Endothelial cell of umbilical vein (primary cell): ENCODE results near the gene NPDC1. TPM values are rescaled to one million over a fixed set of nuclear protein-coding genes. Genes with fewer than 3 reads are reported as not detected.

Experiments used
- BruUV-seq: library from RNA; stranded (reverse); fragments of 400-500 nt; replicated peaks from 2 replicates; lab custom pipeline; 2021; lab: Mats Ljungman, UMichigan
- CTCF ChIA-PET: fragments of 300-600, 350-600 bp; sonication (Branson Sonifier 250); formaldehyde crosslinking; loops from one replicate; lab custom pipeline; 2021; ENCODE audit warnings: antibody characterized with exemption, inconsistent platforms; lab: Charles Lee
- POLR2A ChIA-PET: fragments of 300-600, 350-600 bp; sonication (Branson Sonifier 250); formaldehyde crosslinking; loops from one replicate; lab custom pipeline; 2021; ENCODE audit warnings: antibody characterized with exemption, inconsistent platforms; lab: Charles Lee
- DNase-seq: peaks from one replicate; pipeline ENCODE4 v3.0.0-alpha.2; 2011; ENCODE audit warnings: low read depth, low spot score
- FAIRE-seq: peaks from 2 replicates; lab custom pipeline; 2011; peaks lifted over from hg19 to GRCh38; lab: Jason Lieb, UNC
- H2AFZ ChIP-seq: 2 replicates; pipeline ENCODE4 v1.6.0; 2012; ENCODE audit warnings: low read depth, low read length, control low read depth, inconsistent platforms
- H3K27ac ChIP-seq: 2 replicates; pipeline ENCODE4 v1.5.1; 2011; ENCODE audit warnings: low read depth, mild to moderate bottlenecking, control low read depth, low read length, moderate library complexity; ENCODE audit not compliant: insufficient read depth
- H3K27me3 ChIP-seq, 2 experiments: 2 replicates each; pipeline versions ENCODE4 v1.6.0 to v1.6.1; 2011; ENCODE audit warnings: low read length in 2 of 2, mixed read lengths in 1 of 2; ENCODE audit not compliant: control insufficient read depth in 2 of 2, insufficient read depth in 2 of 2
- H3K36me3 ChIP-seq, 2 experiments: 2 replicates in 1 of 2; 3 replicates in 1 of 2; pipeline ENCODE4 v1.5.1; 2011; ENCODE audit warnings: low read length in 2 of 2, mild to moderate bottlenecking in 1 of 2, moderate library complexity in 1 of 2; ENCODE audit not compliant: control insufficient read depth in 2 of 2, insufficient read depth in 2 of 2; ENCODE audit errors: extremely low read depth in 1 of 2
- H3K4me1 ChIP-seq: 3 replicates; pipeline ENCODE4 v1.5.1; 2011; ENCODE audit warnings: mild to moderate bottlenecking, low read length; ENCODE audit not compliant: control insufficient read depth, insufficient read depth; ENCODE audit errors: extremely low read depth
- H3K4me2 ChIP-seq: 2 replicates; pipeline ENCODE4 v1.6.1; 2011; ENCODE audit warnings: low read length, control low read depth, mixed read lengths; ENCODE audit not compliant: insufficient read depth
- H3K4me3 ChIP-seq, 3 experiments: fragments of 200-600 bp in 1 of 3; sonication (generic), shearing (Covaris generic) in 1 of 3; replicated peaks in 1 of 3; 2 replicates each; pipeline ENCODE4 v1.5.1; 2011 to 2016; ENCODE audit warnings: control low read depth in 3 of 3, low read length in 3 of 3, mild to moderate bottlenecking in 2 of 3, inconsistent platforms in 1 of 3, low read depth in 1 of 3, moderate library complexity in 1 of 3; ENCODE audit not compliant: insufficient read depth in 1 of 3
- H3K79me2 ChIP-seq: 2 replicates; pipeline ENCODE4 v1.6.0; 2012; ENCODE audit warnings: low read length, inconsistent platforms; ENCODE audit not compliant: control insufficient read depth, insufficient read depth
- H3K9ac ChIP-seq: replicated peaks from 2 replicates; pipeline ENCODE3; 2011; ENCODE audit warnings: low read length, control low read depth; ENCODE audit not compliant: insufficient read depth; ENCODE audit errors: extremely low read depth
- H3K9me1 ChIP-seq: replicated peaks from 3 replicates; pipeline ENCODE4 v1.6.0; 2011; ENCODE audit warnings: mild to moderate bottlenecking, low read length; ENCODE audit not compliant: control insufficient read depth, insufficient read depth; ENCODE audit errors: extremely low read depth
- H3K9me3 ChIP-seq: replicated peaks from 2 replicates; pipeline ENCODE4 v1.5.1; 2012; ENCODE audit warnings: low read length, inconsistent platforms; ENCODE audit not compliant: control insufficient read depth, insufficient read depth
- H4K20me1 ChIP-seq: replicated peaks from 2 replicates; pipeline ENCODE3; 2011; ENCODE audit warnings: mild to moderate bottlenecking, low read length; ENCODE audit not compliant: control insufficient read depth, insufficient read depth; ENCODE audit errors: extremely low read depth
- CTCF ChIP-seq, 2 donors: IDR thresholded peaks; 1 replicate in 1 of 2; 2 replicates in 1 of 2; pipeline ENCODE4 v1.5.1; 2011; ENCODE audit warnings: low read length in 2 of 2, mild to moderate bottlenecking in 2 of 2, moderate library complexity in 2 of 2, control low read depth in 1 of 2, inconsistent platforms in 1 of 2, low read depth in 1 of 2; ENCODE audit not compliant: insufficient read depth in 1 of 2; ENCODE audit errors: extremely low read depth in 1 of 2
- EZH2 ChIP-seq: IDR thresholded peaks from 2 replicates; pipeline ENCODE4 v1.6.1; 2012; ENCODE audit warnings: borderline replicate concordance, low read depth, mild to moderate bottlenecking, moderate library complexity, low read length, inconsistent platforms; ENCODE audit not compliant: severe bottlenecking
- FOS ChIP-seq: IDR thresholded peaks from 2 replicates; pipeline ENCODE4 v1.6.1; 2011; ENCODE audit warnings: mild to moderate bottlenecking, low read length, moderate library complexity, borderline replicate concordance; ENCODE audit not compliant: insufficient read depth
- GATA2 ChIP-seq: IDR thresholded peaks from 2 replicates; pipeline ENCODE4 v1.7.0; 2011; ENCODE audit warnings: low read depth, mild to moderate bottlenecking, moderate library complexity, mixed read lengths, low read length; ENCODE audit not compliant: insufficient read length, insufficient read depth
- JUN ChIP-seq: IDR thresholded peaks from 2 replicates; pipeline ENCODE4 v1.6.1; 2011; ENCODE audit warnings: borderline replicate concordance, low read depth; ENCODE audit not compliant: insufficient read length, insufficient read depth
- MAX ChIP-seq: IDR thresholded peaks from 2 replicates; pipeline ENCODE4 v1.6.1; 2011; ENCODE audit not compliant: insufficient read depth, insufficient read length
- MYC ChIP-seq: IDR thresholded peaks from one replicate; pipeline ENCODE4 v1.6.1; 2011; ENCODE audit warnings: mild to moderate bottlenecking, low read depth, low read length
- POLR2A ChIP-seq: IDR thresholded peaks from 2 replicates; pipeline ENCODE4 v1.6.1; 2012; ENCODE audit warnings: low read depth, mild to moderate bottlenecking, control low read depth, low read length
- POLR2AphosphoS5 ChIP-seq: IDR thresholded peaks from 2 replicates; pipeline ENCODE4 v1.6.1; 2012; ENCODE audit warnings: low read depth, mild to moderate bottlenecking, control low read depth, low read length, moderate library complexity; ENCODE audit not compliant: insufficient read depth
- dilution Hi-C: fragments of 300-500 bp; cut with MboI; formaldehyde crosslinking; loops from one replicate; pipeline ENCODE4 v1.15.0; 2019; ENCODE audit warnings: low sequenced_read_pairs; ENCODE audit not compliant: extremely low pct_ligation_motif_present
- intact Hi-C: fragments of 100-400 bp; cut with micrococcal nuclease; formaldehyde crosslinking; loops from one replicate; pipeline ENCODE4 v1.10.0; 2022
- polyA plus RNA-seq, 4 experiments: library from polyadenylated mRNA; depleted of rRNA in 3 of 4; stranded (reverse) in 3 of 4; unstranded in 1 of 4; fragments of >200 nt; gene quantifications; 2 replicates each; pipeline versions ENCODE4 v1.2.1 to v1.2.3, GENCODE V29; 2011 to 2012; ENCODE audit warnings: missing spikeins in 1 of 4
- total RNA-seq: library from RNA; stranded (reverse); gene quantifications from 2 replicates; pipeline ENCODE4 v1.2.3, GENCODE V29; 2021

The NPDC1 gene
- total and polyA plus RNA-seq, 2 donors (not counting 3 experiments of a cell fraction or from before 2014, with no cell fraction given): 115 to 181 TPM

GRCh38 chr9:137041124-137041523 lies 4.9 kb downstream of the NPDC1 start:
- H3K4me2 ChIP-seq: no peak overlapping the region
- H2AFZ ChIP-seq: no peak overlapping the region
- no peak overlapping the region for H3K27ac ChIP-seq
- ChIA-PET POLR2A (no interaction called here), CTCF (interaction anchor here (5.2 kb wide), 1 partner anchor 12 kb away, joined by 27 read pairs; no protein-coding TSS in a partner anchor)
- FAIRE-seq (peak; percentile 55), DNase-seq (no peak)
- no peaks in the 10 kb centered on the region for H3K9me3 ChIP-seq
- H3K36me3 ChIP-seq: peaks cover 0 to 17% of the 10 kb centered on the region in 2 experiments
- intact Hi-C loops (no loop called here), dilution Hi-C loops (no loop called here)
- H3K9me1 ChIP-seq: no peaks in the 10 kb centered on the region
- no peak overlapping the region for H3K9ac ChIP-seq
- no peaks in the 10 kb centered on the region for H4K20me1 ChIP-seq
- TF ChIP-seq MYC (no peak), FOS (no peak), JUN (no peak), POLR2A (no peak), CTCF (IDR thresholded peaks at IDR 0.05; ENCODE audit: extremely low read depth in 1 of 2, insufficient read depth in 1 of 2, low read depth in 1 of 2, low read length in 2 of 2) (no peak), EZH2 (no peak)
- peaks cover 33% of the 10 kb centered on the region for H3K79me2 ChIP-seq
- no peak overlapping the region for H3K4me3 ChIP-seq
- H3K27me3 ChIP-seq: no peaks in the 10 kb centered on the region
- H3K4me1 ChIP-seq: peaks cover 37% of the 10 kb centered on the region
- BruUV-seq: no TSS peak

GRCh38 chr9:137040568-137040967 lies 5.4 kb downstream of the NPDC1 start:
- TF ChIP-seq CTCF (IDR thresholded peaks at IDR 0.05; ENCODE audit: extremely low read depth in 1 of 2, insufficient read depth in 1 of 2, low read depth in 1 of 2, low read length in 2 of 2) (no peak), MYC (no peak), EZH2 (no peak), FOS (no peak), POLR2AphosphoS5 (no peak), JUN (no peak), POLR2A (no peak), MAX (no peak), GATA2 (no peak)
- no peaks in the 10 kb centered on the region for H3K27me3 ChIP-seq
- no peak overlapping the region for H3K4me3 ChIP-seq
- H4K20me1 ChIP-seq: no peaks in the 10 kb centered on the region
- H3K4me1 ChIP-seq: peaks cover 36% of the 10 kb centered on the region
- BruUV-seq: no TSS peak
- no peak overlapping the region for H3K9ac ChIP-seq
- dilution Hi-C loops (no loop called here), intact Hi-C loops (no loop called here)
- peaks cover 31% of the 10 kb centered on the region for H3K79me2 ChIP-seq
- DNase-seq: no peak
- no peaks in the 10 kb centered on the region for H3K9me1 ChIP-seq
- CTCF ChIA-PET: interaction anchor here (5.2 kb wide), 1 partner anchor 11 kb away, joined by 27 read pairs; no protein-coding TSS in a partner anchor
- no peak overlapping the region for H3K27ac ChIP-seq
- no peak overlapping the region for H2AFZ ChIP-seq
- POLR2A ChIA-PET: no interaction called here
- no peaks in the 10 kb centered on the region for H3K9me3 ChIP-seq
- no peak for FAIRE-seq
- H3K4me2 ChIP-seq: no peak overlapping the region
- H3K36me3 ChIP-seq: peaks cover 0 to 17% of the 10 kb centered on the region in 2 experiments
